ENCODE measurements around the gene DKK3.
A peak's percentile ranks its signal among the peaks of the same experiment; 100 is the strongest.

DKK3 gene

GRCh38 chr11:11966826-11967668 is 41.4 kb downstream of the DKK3 start:
- ATAC-seq = peak; percentile 86

GRCh38 chr11:11966354-11966741 is 42.1 kb downstream of the DKK3 start:
- DNase-seq = no peak
- no peak for ATAC-seq

More at GRCh38 chr11:11966826-11967668, 41.4 kb downstream of the DKK3 start:
- DNase-seq = peak; percentile 79

GRCh38 chr11:11965656-11966353 is 42.6 kb downstream of the DKK3 start:
- DNase-seq (no peak), ATAC-seq (no peak)

GRCh38 chr11:11965192-11965591 is 43.2 kb downstream of the DKK3 start:
- DNase-seq = no peak
- ATAC-seq = no peak

- no peak for DNase-seq
- ATAC-seq = no peak
Observed at GRCh38 chr11:11964774-11965150, 43.7 kb downstream of the DKK3 start.

GRCh38 chr11:11963842-11964773 is 44.3 kb downstream of the DKK3 start:
- ATAC-seq (no peak), DNase-seq (no peak)

GRCh38 chr11:11963067-11963466 is 45.4 kb downstream of the DKK3 start:
- ATAC-seq (no peak), DNase-seq (no peak)

- ATAC-seq (no peak), DNase-seq (no peak)
Observed at GRCh38 chr11:11961399-11962028, 46.9 kb downstream of the DKK3 start.

- no peak for ATAC-seq
Observed at GRCh38 chr11:11960687-11961086, 47.7 kb downstream of the DKK3 start.

GRCh38 chr11:11959601-11960000 is 48.8 kb downstream of the DKK3 start:
- ATAC-seq = no peak

More at GRCh38 chr11:11960687-11961086, 47.7 kb downstream of the DKK3 start:
- no peak for DNase-seq

GRCh38 chr11:11958403-11959231 is 49.8 kb downstream of the DKK3 start:
- ATAC-seq = no peak

More at GRCh38 chr11:11959601-11960000, 48.8 kb downstream of the DKK3 start:
- DNase-seq = no peak

GRCh38 chr11:11956006-11956405 is 52.4 kb downstream of the DKK3 start:
- DNase-seq (no peak), ATAC-seq (no peak)

More at GRCh38 chr11:11958403-11959231, 49.8 kb downstream of the DKK3 start:
- no peak for DNase-seq

GRCh38 chr11:11952036-11952435 is 56.4 kb downstream of the DKK3 start:
- no peak for DNase-seq
- ATAC-seq = no peak

GRCh38 chr11:11949482-11949881 is 58.9 kb downstream of the DKK3 start:
- DNase-seq (no peak), ATAC-seq (no peak)

GRCh38 chr11:11948242-11948947 is 60.0 kb downstream of the DKK3 start:
- ATAC-seq (no peak), DNase-seq (no peak)

- DNase-seq (no peak), ATAC-seq (no peak)
Observed at GRCh38 chr11:11947825-11948224, 60.6 kb downstream of the DKK3 start.

GRCh38 chr11:11946878-11947277 is 61.5 kb downstream of the DKK3 start:
- DNase-seq (no peak), ATAC-seq (no peak)

- DNase-seq (no peak), ATAC-seq (no peak)
Observed at GRCh38 chr11:11946180-11946579, 62.2 kb downstream of the DKK3 start.

- DNase-seq (no peak), ATAC-seq (no peak)
Observed at GRCh38 chr11:11944444-11944843, 64.0 kb downstream of the DKK3 start.

GRCh38 chr11:11942668-11943067 is 65.8 kb downstream of the DKK3 start:
- ATAC-seq (no peak), DNase-seq (no peak)
